Muscle layer of colon (tissue), 2 donors: ENCODE results near the gene CLCN5.

Experiments used
- H3K27ac ChIP-seq: one replicate; pipeline ENCODE4 v1.7.0; 2013; ENCODE audit warnings: low read depth, mild to moderate bottlenecking, low read length, moderate library complexity
- H3K27me3 ChIP-seq, 2 donors: one replicate each; pipeline ENCODE4 v1.7.0; 2013; ENCODE audit warnings: low read length in 2 of 2, mild to moderate bottlenecking in 2 of 2; ENCODE audit not compliant: insufficient read depth in 2 of 2, control insufficient read depth in 1 of 2
- H3K36me3 ChIP-seq: one replicate; pipeline ENCODE4 v1.7.0; 2013; ENCODE audit warnings: mild to moderate bottlenecking, low read length; ENCODE audit not compliant: insufficient read depth
- H3K4me1 ChIP-seq: one replicate; pipeline ENCODE4 v1.7.0; 2013; ENCODE audit warnings: mild to moderate bottlenecking, low read length; ENCODE audit not compliant: insufficient read depth
- H3K4me3 ChIP-seq, 2 donors: one replicate each; pipeline ENCODE4 v1.7.0; 2013; ENCODE audit warnings: low read length in 2 of 2, low read depth in 1 of 2, mild to moderate bottlenecking in 1 of 2, moderate library complexity in 1 of 2
- H3K9ac ChIP-seq: one replicate; pipeline ENCODE4 v1.7.0; 2013; ENCODE audit warnings: low read length
- H3K9me3 ChIP-seq: one replicate; pipeline ENCODE4 v1.7.0; 2013; ENCODE audit warnings: mild to moderate bottlenecking, low read length
- donor health status: abdominal sarcoma.
- donor health status: Adenocarcinoma of cecum.

CLCN5 gene

GRCh38 chrX:50115973-50116372, 193.6 kb downstream of the CLCN5 start:
- Histone ChIP-seq H3K36me3 (no peaks in the 10 kb centered on the region), H3K4me1 (no peaks in the 10 kb centered on the region), H3K27ac (no peak overlapping the region), H3K9me3 (no peaks in the 10 kb centered on the region), H3K9ac (no peak overlapping the region), H3K4me3 (no peak overlapping the region), H3K27me3 (no peaks in the 10 kb centered on the region)

DNA sequence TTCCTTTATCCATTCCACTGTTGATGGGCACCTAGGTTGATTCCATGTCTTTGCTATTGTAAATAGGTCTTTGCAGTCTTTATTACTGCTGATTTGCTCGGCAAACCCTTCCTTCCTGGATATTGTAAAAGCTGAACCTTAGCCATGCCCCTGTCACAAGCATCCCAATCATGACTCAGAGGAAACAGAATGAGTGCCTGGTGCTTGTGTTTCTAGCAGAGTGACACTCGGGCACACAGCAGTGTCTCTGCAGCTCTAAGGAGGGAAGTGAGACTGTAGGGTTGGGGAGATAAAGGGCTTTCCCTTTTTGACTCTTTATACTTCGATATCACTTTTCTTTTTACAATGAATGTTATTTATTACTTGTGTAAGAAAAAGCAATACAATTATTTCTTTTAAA, 195.1 kb downstream of the CLCN5 start:
- no peaks in the 10 kb centered on the region for H3K36me3 ChIP-seq
- H3K4me1 ChIP-seq: no peaks in the 10 kb centered on the region
- no peak overlapping the region for H3K9ac ChIP-seq
- H3K9me3 ChIP-seq: no peaks in the 10 kb centered on the region
- H3K27me3 ChIP-seq: no peaks in the 10 kb centered on the region
- no peak overlapping the region for H3K27ac ChIP-seq
- H3K4me3 ChIP-seq: no peak overlapping the region

- H3K9me3 ChIP-seq: no peaks in the 10 kb centered on the region
- no peak overlapping the region for H3K9ac ChIP-seq
- no peak overlapping the region for H3K27ac ChIP-seq
- no peaks in the 10 kb centered on the region for H3K4me1 ChIP-seq
- no peaks in the 10 kb centered on the region for H3K36me3 ChIP-seq
- no peak overlapping the region for H3K4me3 ChIP-seq
- no peaks in the 10 kb centered on the region for H3K27me3 ChIP-seq
Observed at GRCh38 chrX:50125480-50125879, 203.1 kb downstream of the CLCN5 start.

DNA sequence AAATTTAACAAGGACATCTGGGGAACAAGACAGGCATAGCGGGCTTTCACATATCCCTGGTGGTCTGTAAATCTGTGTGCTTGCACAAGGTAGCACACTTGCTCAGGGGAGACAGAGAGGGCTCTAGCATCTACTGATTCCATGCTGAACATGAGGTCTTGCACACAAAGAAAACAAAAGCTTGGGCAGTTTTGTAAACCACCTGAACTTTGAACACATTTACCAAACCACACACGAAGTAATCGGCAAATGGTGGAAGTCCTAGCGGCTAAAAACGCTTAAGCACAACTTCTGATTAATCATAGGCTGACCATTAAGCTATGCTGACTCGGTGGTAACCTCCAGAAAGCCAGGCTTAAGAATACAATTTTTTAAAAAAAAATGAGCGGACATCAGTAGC, 225.6 kb downstream of the CLCN5 start:
- no peaks in the 10 kb centered on the region for H3K9me3 ChIP-seq
- H3K9ac ChIP-seq: no peak overlapping the region
- no peaks in the 10 kb centered on the region for H3K36me3 ChIP-seq
- H3K27me3 ChIP-seq: no peaks in the 10 kb centered on the region
- H3K4me1 ChIP-seq: no peaks in the 10 kb centered on the region
- H3K27ac ChIP-seq: no peak overlapping the region
- no peak overlapping the region for H3K4me3 ChIP-seq
